ENCODE data around the gene CALHM4. TPM values are rescaled to one million over a fixed set of nuclear protein-coding genes. Genes with fewer than 3 reads are reported as not detected.

The CALHM4 gene
- total RNA-seq, 1 experiment from 2014 or later, result not detected

DNA sequence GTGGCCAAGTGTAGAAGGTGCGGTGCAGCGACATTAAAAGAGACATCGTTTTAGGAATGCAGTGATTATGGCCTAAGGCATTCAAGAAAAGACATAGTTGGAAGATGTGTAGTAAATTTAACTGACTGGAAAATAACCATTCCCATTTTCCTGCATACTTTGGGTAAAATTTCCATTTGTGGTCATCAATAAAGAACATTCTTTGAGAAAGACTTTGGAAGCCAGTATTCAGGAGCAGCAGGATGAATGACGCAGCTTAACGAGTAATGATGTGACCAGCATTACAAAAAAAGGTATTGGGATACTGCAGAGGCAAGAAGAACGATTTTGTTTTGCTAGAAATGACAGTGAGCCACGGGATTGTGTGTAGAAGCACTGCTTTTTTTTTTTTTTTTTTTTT, 10.8 kb downstream of the CALHM4 start:
- Histone ChIP-seq H3K4me3 (ENCODE audit: low read length) (no peak overlapping the region), H3K36me3 (ENCODE audit: low read depth, low read length) (no peaks in the 10 kb centered on the region), H3K27ac (ENCODE audit: low read length) (no peak overlapping the region), H3F3A (ENCODE audit: low read length, unreplicated experiment) (no peaks in the 10 kb centered on the region), H3K4me1 (ENCODE audit: insufficient read depth, low read length) (no peaks in the 10 kb centered on the region; the same call in 1 of the 2 replicates), H3K9ac (ENCODE audit: low read length) (no peak overlapping the region), H3K27me3 (ENCODE audit: low read length) (no peaks in the 10 kb centered on the region), H4K20me1 (ENCODE audit: low read length) (no peaks in the 10 kb centered on the region), H3K4me2 (ENCODE audit: low read length) (no peak overlapping the region), H2AFZ (ENCODE audit: low read length) (no peak overlapping the region), H3K79me2 (ENCODE audit: low read length) (no peaks in the 10 kb centered on the region), H3K9me3 (ENCODE audit: low read length) (no peaks in the 10 kb centered on the region), H3K9me2 (replicated peaks; ENCODE audit: low read length) (no peaks in the 10 kb centered on the region)
- TF ChIP-seq EZH2 (IDR thresholded peaks at IDR 0.05; ENCODE audit: low read length, unreplicated experiment) (no peak), EZH2phosphoT487 (IDR thresholded peaks at IDR 0.05; ENCODE audit: borderline replicate concordance, low read length) (no peak)
- TF ChIP-seq, protein P1, sequence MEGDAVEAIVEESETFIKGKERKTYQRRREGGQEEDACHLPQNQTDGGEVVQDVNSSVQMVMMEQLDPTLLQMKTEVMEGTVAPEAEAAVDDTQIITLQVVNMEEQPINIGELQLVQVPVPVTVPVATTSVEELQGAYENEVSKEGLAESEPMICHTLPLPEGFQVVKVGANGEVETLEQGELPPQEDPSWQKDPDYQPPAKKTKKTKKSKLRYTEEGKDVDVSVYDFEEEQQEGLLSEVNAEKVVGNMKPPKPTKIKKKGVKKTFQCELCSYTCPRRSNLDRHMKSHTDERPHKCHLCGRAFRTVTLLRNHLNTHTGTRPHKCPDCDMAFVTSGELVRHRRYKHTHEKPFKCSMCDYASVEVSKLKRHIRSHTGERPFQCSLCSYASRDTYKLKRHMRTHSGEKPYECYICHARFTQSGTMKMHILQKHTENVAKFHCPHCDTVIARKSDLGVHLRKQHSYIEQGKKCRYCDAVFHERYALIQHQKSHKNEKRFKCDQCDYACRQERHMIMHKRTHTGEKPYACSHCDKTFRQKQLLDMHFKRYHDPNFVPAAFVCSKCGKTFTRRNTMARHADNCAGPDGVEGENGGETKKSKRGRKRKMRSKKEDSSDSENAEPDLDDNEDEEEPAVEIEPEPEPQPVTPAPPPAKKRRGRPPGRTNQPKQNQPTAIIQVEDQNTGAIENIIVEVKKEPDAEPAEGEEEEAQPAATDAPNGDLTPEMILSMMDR (conservative IDR thresholded peaks at IDR 0.05; ENCODE audit: low read depth, low read length), result no peak
- intact Hi-C loops (cut with micrococcal nuclease), result no loop called here
- CTCF ChIA-PET, result no interaction called here
- DNase-seq, result no peak
- POLR2A ChIA-PET (ENCODE audit: unreplicated experiment), result no interaction called here
- no TSS peak for BruUV-seq (replicated peaks)
- no peak for ATAC-seq

DNA sequence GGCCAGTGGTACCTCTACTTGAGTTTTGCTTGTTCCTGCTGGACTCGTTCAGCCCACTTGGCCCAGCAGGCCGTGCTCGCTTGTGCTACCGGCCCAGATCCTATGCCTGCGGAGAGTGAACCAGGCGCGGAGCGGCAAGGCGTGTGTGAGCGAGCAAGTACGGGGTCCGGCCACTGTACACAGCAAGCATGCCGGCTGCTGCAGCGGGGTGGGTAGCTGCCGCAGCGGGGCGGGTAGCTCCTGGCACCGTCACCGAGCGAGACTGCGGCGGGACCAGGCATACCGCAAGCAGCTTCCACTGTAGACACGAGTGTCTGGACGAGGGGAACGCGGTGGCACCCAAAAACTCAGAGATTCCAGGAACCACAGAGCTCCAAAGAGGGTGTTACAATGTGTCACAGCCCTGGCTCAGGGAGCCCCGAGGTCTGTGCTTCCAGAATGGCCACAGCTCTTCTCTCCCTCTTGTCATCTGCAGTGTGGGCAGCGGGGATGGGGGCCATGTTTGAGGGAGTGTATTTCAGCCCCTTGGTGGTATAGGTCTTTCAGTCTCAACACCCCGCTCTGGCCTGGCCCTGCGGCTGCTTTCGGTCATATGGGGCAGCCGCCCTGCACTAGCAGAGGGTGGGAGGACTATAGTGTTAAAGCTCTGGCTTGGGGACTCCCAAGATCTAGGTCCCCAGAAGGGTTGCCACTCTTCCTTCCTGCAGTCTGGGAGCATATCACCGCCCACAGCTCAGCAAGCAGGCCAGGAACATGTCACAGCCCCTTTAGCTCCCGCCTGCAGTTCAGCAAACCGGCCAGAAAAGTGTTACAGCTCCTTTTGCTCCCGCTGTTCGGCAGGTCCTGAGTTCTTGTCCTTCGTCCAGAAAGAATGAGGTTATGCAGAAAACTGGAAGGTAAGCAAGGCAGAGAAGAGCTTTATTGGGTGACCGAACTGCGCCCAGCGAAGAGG, 11.6 kb downstream of the CALHM4 start:
- Histone ChIP-seq H3K4me3 (ENCODE audit: low read length) (no peak overlapping the region), H3K9me3 (ENCODE audit: low read length) (no peaks in the 10 kb centered on the region), H3K36me3 (ENCODE audit: low read depth, low read length) (no peaks in the 10 kb centered on the region), H3F3A (ENCODE audit: low read length, unreplicated experiment) (no peaks in the 10 kb centered on the region), H3K79me2 (ENCODE audit: low read length) (peaks cover 7% of the 10 kb centered on the region), H3K27ac (ENCODE audit: low read length) (no peak overlapping the region), H3K4me1 (ENCODE audit: insufficient read depth, low read length) (peaks cover 7% of the 10 kb centered on the region), H3K9ac (ENCODE audit: low read length) (no peak overlapping the region), H3K9me2 (replicated peaks; ENCODE audit: low read length) (no peaks in the 10 kb centered on the region), H3K27me3 (ENCODE audit: low read length) (no peaks in the 10 kb centered on the region), H4K20me1 (ENCODE audit: low read length) (no peaks in the 10 kb centered on the region), H3K4me2 (ENCODE audit: low read length) (no peak overlapping the region), H2AFZ (ENCODE audit: low read length) (no peak overlapping the region)
- no peak for ATAC-seq
- ChIA-PET POLR2A (ENCODE audit: unreplicated experiment) (no interaction called here), CTCF (no interaction called here)
- TF ChIP-seq EZH2phosphoT487 (IDR thresholded peaks at IDR 0.05; ENCODE audit: borderline replicate concordance, low read length) (no peak), EZH2 (IDR thresholded peaks at IDR 0.05; ENCODE audit: low read length, unreplicated experiment) (no peak)
- TF ChIP-seq, protein P1 (conservative IDR thresholded peaks at IDR 0.05; ENCODE audit: low read depth, low read length), result no peak
- intact Hi-C loops (cut with micrococcal nuclease), result no loop called here
- DNase-seq, result no peak
- no TSS peak for BruUV-seq (replicated peaks)

DNA sequence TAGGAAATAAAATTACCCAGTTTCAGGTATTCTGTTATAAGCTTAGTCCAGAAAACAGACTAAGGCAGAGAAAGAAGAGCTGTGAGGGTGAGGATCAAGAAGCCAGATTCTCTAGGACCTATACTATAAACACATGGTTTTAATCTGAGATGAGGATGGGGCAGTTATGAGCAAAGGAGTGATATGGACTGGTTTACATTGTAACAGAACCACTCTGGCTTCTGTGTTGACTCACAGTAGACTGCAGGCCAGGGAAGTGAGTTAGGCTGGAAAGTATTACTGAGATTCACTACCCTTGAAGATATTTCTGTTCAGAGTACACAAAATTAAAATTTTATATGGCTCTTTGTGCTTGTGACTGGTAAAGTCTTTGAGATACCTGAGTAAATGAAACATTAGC, 14.6 kb downstream of the CALHM4 start:
- H4K20me1 ChIP-seq (ENCODE audit: low read length), result 0 out of 2 replicates have a peak, but pooled peaks cover 3% of the 10 kb centered on the region
- CTCF ChIA-PET, result no interaction called here

More for the DNA sequence above, 14.6 kb downstream of the CALHM4 start:
- intact Hi-C loops (cut with micrococcal nuclease), result no loop called here
- Histone ChIP-seq H3K9me2 (replicated peaks; ENCODE audit: low read length) (no peaks in the 10 kb centered on the region), H3K4me3 (ENCODE audit: low read length) (no peak overlapping the region), H3K27me3 (ENCODE audit: low read length) (no peaks in the 10 kb centered on the region), H3K36me3 (ENCODE audit: low read depth, low read length) (no peaks in the 10 kb centered on the region), H3K9ac (ENCODE audit: low read length) (no peak overlapping the region), H3F3A (ENCODE audit: low read length, unreplicated experiment) (no peaks in the 10 kb centered on the region), H3K4me2 (ENCODE audit: low read length) (no peak overlapping the region), H3K9me3 (ENCODE audit: low read length) (no peaks in the 10 kb centered on the region), H3K79me2 (ENCODE audit: low read length) (peaks cover 32% of the 10 kb centered on the region), H2AFZ (ENCODE audit: low read length) (no peak overlapping the region), H3K4me1 (ENCODE audit: insufficient read depth, low read length) (peaks cover 13% of the 10 kb centered on the region), H3K27ac (ENCODE audit: low read length) (no peak overlapping the region)
- POLR2A ChIA-PET (ENCODE audit: unreplicated experiment), result no interaction called here
- DNase-seq (no peak), ATAC-seq (no peak)
- TF ChIP-seq EZH2 (IDR thresholded peaks at IDR 0.05; ENCODE audit: low read length, unreplicated experiment) (no peak), EZH2phosphoT487 (IDR thresholded peaks at IDR 0.05; ENCODE audit: borderline replicate concordance, low read length) (no peak)
- TF ChIP-seq, protein P1 (conservative IDR thresholded peaks at IDR 0.05; ENCODE audit: low read depth, low read length), result no peak
- no TSS peak for BruUV-seq (replicated peaks)
